ENCODE results near the gene CCL25. TPM values are rescaled to one million over a fixed set of nuclear protein-coding genes. Genes with fewer than 3 reads are reported as not detected.

CCL25 gene
- total and polyA plus RNA-seq, 2 of the 13 experiments (the other 11 are each of a cell fraction or from before 2014, with no cell fraction given), result not detected

- TF ChIP-seq PRDM10 (CRISPR knock-in tag; IDR thresholded peaks at IDR 0.05; ENCODE audit: low read depth) (no peak), GATAD2A (CRISPR knock-in tag; IDR thresholded peaks at IDR 0.05) (peak; percentile 49; the same call in 1 of the 2 replicates), ELF3 (CRISPR knock-in tag; IDR thresholded peaks at IDR 0.05) (no peak), HOXA7 (CRISPR knock-in tag; IDR thresholded peaks at IDR 0.05) (no peak), SALL1 (CRISPR knock-in tag; IDR thresholded peaks at IDR 0.05) (0 out of 2 replicates have a peak, but pooled peaks have one; percentile 15), KLF13 (CRISPR knock-in tag; IDR thresholded peaks at IDR 0.05) (no peak), SP140L (CRISPR knock-in tag; IDR thresholded peaks at IDR 0.05; ENCODE audit: borderline replicate concordance) (no peak), ZNF687 (CRISPR knock-in tag; IDR thresholded peaks at IDR 0.05) (peak; percentile 19; the same call in 1 of the 2 replicates), BCL6 (CRISPR knock-in tag; IDR thresholded peaks at IDR 0.05) (peak; percentile 25; the same call in 1 of the 2 replicates), ZMAT5 (CRISPR knock-in tag; IDR thresholded peaks at IDR 0.05; ENCODE audit: borderline replicate concordance, low read depth) (no peak), HIC2 (CRISPR knock-in tag; IDR thresholded peaks at IDR 0.05; ENCODE audit: low read depth) (no peak), TCF12 (IDR thresholded peaks at IDR 0.05) (no peak), TCF12 (CRISPR knock-in tag; IDR thresholded peaks at IDR 0.05) (no peak), ZFP82 (CRISPR knock-in tag; IDR thresholded peaks at IDR 0.05; ENCODE audit: borderline replicate concordance) (peak; percentile 91; the same call in 1 of the 2 replicates), TAF1 (CRISPR knock-in tag; IDR thresholded peaks at IDR 0.05) (no peak), RBFOX2 (IDR thresholded peaks at IDR 0.05; ENCODE audit: low read depth, low read length) (no peak), ZNF850 (CRISPR knock-in tag; conservative IDR thresholded peaks at IDR 0.05) (no peak)
Measured at GRCh38 chr19:8022275-8022674, 30.3 kb upstream of the CCL25 start (continued).

All from HepG2 (cell line).